ENCODE data around the gene OR5C1.
A peak's percentile ranks its signal among the peaks of the same experiment; 100 is the strongest.
"Not testable (repeated sequence)": the region's sequence is repeated elsewhere in the genome, so short reads cannot be mapped to it uniquely, and the experiment has no call there.

OR5C1 gene

DNA sequence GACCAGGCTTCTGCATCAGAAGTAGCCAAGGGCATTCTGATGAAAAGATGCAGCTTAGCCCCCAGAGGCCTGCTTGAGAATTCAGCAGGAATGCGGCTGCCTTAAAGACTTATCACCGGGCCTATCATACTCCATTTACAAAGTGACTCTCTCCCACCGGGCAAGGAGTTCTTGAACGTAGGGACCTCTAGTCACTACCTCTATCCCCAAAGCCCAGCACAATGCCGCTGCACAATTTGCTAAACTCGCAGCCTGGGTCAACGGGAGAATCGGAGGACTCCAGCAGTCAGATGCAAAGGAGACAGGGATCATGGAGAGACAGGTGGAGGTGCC, 39.0 kb downstream of the OR5C1 start:
- no peak for DNase-seq (ENCODE audit: low read depth, low spot score)
- in situ Hi-C loops (cut with HindIII; ENCODE audit: low sequenced_read_pairs) = no loop called here
- peak overlapping the region; percentile 99 for H3K4me3 ChIP-seq (ENCODE audit: low read depth, low read length)
- TF ChIP-seq, protein P1, sequence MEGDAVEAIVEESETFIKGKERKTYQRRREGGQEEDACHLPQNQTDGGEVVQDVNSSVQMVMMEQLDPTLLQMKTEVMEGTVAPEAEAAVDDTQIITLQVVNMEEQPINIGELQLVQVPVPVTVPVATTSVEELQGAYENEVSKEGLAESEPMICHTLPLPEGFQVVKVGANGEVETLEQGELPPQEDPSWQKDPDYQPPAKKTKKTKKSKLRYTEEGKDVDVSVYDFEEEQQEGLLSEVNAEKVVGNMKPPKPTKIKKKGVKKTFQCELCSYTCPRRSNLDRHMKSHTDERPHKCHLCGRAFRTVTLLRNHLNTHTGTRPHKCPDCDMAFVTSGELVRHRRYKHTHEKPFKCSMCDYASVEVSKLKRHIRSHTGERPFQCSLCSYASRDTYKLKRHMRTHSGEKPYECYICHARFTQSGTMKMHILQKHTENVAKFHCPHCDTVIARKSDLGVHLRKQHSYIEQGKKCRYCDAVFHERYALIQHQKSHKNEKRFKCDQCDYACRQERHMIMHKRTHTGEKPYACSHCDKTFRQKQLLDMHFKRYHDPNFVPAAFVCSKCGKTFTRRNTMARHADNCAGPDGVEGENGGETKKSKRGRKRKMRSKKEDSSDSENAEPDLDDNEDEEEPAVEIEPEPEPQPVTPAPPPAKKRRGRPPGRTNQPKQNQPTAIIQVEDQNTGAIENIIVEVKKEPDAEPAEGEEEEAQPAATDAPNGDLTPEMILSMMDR (IDR thresholded peaks at IDR 0.05; ENCODE audit: low read depth, low read length) = peak; percentile 0

DNA sequence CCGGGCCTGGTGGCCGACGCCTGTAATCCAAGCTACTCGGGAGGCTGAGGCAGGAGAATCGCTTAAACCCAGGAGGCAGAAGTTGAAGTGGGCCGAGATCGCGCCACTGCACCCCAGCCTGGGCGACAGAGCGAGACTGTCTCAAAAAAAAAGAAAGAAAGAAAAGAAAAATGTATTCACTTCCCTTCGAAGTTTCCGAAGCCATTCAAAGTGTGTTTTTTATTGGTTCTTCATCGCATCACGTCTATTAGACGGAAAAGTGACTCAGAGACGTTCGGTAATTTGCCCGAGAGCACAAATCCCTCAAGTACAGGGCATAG, 40.2 kb downstream of the OR5C1 start:
- in situ Hi-C loops (cut with HindIII; ENCODE audit: low sequenced_read_pairs); DNase-seq (ENCODE audit: low read depth, low spot score): not testable (repeated sequence)
- H3K4me3 ChIP-seq (ENCODE audit: low read depth, low read length) = peak overlapping the region; percentile 99

DNA sequence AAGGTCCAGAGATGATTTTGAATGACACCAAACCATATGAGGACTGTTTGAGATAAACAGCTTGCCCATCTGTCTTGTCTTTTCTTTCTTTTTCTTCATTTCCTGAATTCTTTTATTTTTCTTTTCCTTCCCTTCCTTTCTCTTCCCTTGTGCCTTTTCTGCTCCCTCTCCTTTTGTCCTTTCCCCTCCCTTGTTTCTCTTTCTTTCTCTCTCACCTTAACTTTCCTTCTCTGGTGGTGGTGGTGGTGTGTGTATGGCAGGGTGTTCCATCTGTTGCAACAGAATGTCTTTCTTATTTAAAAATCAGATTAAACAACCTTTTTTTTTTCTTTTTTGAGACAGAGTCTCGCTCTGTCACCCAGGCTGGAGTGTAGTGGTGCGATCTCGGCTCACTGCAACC, 43.5 kb downstream of the OR5C1 start:
- no peak for DNase-seq (ENCODE audit: low read depth, low spot score)
- H3K4me3 ChIP-seq (ENCODE audit: low read depth, low read length) = no peak overlapping the region
- TF ChIP-seq, protein P1 (IDR thresholded peaks at IDR 0.05; ENCODE audit: low read depth, low read length) = no peak
- in situ Hi-C loops (cut with HindIII; ENCODE audit: low sequenced_read_pairs) = no loop called here

DNA sequence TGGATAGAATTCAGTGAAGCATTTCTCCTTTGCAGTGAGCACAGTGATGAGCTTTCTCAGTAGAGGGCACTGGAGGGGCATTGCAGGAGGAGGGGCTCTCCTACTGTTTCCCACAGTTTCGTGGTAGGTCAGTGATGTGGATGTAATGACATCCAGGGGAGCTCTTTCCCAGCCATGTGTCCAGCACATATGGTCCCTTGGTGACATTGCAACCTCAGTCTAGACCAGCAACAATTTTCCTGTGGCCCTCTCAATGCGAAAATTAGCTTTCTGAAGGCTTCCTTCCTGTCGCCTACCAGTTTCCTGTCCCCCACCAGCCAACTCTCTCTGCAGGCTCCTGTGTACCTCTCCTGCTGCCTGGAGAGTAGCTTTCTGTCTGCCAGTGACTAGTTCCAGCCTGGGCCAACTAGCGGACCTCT, 46.6 kb downstream of the OR5C1 start:
- H3K4me3 ChIP-seq (ENCODE audit: low read depth, low read length) = no peak overlapping the region
- TF ChIP-seq, protein P1 (IDR thresholded peaks at IDR 0.05; ENCODE audit: low read depth, low read length) = peak; percentile 3
- DNase-seq (ENCODE audit: low read depth, low spot score) = no peak
- in situ Hi-C loops (cut with HindIII; ENCODE audit: low sequenced_read_pairs) = no loop called here

DNA sequence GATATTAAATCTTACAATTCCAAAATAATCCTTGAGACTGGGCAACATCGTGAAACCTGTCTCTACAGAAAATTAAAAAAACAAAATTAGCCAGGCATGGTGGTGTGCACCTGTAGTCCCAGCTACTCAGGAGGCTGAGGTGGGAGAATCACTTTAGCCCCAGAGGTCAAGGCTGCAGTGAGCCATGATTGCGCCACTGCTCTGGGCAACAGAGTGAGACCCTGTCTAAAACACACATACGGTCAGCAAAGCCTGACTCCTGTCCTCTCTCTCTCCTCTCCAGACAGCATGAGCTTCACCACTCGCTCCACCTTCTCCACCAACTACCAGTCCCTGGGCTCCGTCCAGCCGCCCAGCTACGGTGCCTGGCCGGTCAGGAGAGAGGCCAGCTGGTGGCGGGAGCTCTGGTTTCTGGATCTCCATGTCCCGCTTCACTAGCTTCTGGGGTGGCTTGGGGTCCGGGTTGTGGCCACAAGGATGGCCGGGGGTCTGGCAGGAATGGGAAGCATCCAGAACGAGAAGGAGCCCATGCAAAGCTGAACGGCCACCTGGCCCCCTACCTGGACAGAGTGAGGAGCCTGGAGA, 48.6 kb downstream of the OR5C1 start:
- in situ Hi-C loops (cut with HindIII; ENCODE audit: low sequenced_read_pairs) = no loop called here
- no peak overlapping the region for H3K4me3 ChIP-seq (ENCODE audit: low read depth, low read length)
- DNase-seq (ENCODE audit: low read depth, low spot score) = no peak
- TF ChIP-seq, protein P1 (IDR thresholded peaks at IDR 0.05; ENCODE audit: low read depth, low read length) = no peak

DNA sequence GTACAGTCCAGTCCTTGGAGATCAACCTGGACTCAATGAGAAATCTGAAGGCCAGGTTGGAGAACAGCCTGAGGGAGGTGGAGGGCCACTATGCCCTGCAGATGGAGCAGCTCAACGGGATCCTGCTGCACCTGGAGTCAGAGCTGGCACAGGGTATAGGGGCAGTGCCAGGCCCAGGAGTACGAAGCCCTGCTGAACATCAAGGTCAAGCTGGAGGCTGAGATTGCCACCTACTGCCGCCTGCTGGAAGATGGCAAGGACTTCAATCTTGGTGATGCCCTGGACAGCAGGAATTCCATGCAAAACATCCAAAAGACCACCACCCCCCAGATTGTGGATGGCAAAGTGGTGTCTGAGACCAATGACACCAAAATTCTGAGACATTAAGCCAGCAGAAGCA, 49.7 kb downstream of the OR5C1 start:
- DNase-seq (ENCODE audit: low read depth, low spot score); in situ Hi-C loops (cut with HindIII; ENCODE audit: low sequenced_read_pairs); H3K4me3 ChIP-seq (ENCODE audit: low read depth, low read length): not testable (repeated sequence)

All from astrocyte of the spinal cord (primary cell).